Measurements from ENCODE around the gene ZNF618.

Gene ZNF618

DNA sequence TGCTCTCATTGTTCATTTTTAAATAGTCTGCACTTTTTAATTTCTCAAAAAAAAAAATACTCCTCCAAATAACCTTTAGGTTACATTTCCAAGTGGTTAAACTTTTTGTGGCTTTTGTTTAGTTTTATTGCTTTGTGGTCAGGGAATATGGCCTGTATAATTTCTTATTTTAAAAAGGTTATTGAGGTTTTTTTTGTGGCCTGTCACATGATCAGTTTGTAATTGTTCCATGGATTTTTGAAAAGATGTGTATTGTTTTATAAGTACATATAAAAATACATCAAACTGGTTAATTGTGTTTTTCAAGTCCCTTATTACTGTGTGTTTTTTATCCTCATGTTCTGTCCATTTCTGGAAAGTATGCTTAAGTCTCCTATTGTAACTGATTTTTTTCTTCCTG is 64.0 kb downstream of the ZNF618 start:
- Histone ChIP-seq H3K9me3 (no peaks in the 10 kb centered on the region), H3K4me1 (peaks cover 0 to 21% (median 0%) of the 10 kb centered on the region in 4 donors), H3K27ac (no peak overlapping the region), H3K36me3 (no peaks in the 10 kb centered on the region), H3K4me3 (no peak overlapping the region), H3K27me3 (no peaks in the 10 kb centered on the region)
- TF ChIP-seq, protein P1, sequence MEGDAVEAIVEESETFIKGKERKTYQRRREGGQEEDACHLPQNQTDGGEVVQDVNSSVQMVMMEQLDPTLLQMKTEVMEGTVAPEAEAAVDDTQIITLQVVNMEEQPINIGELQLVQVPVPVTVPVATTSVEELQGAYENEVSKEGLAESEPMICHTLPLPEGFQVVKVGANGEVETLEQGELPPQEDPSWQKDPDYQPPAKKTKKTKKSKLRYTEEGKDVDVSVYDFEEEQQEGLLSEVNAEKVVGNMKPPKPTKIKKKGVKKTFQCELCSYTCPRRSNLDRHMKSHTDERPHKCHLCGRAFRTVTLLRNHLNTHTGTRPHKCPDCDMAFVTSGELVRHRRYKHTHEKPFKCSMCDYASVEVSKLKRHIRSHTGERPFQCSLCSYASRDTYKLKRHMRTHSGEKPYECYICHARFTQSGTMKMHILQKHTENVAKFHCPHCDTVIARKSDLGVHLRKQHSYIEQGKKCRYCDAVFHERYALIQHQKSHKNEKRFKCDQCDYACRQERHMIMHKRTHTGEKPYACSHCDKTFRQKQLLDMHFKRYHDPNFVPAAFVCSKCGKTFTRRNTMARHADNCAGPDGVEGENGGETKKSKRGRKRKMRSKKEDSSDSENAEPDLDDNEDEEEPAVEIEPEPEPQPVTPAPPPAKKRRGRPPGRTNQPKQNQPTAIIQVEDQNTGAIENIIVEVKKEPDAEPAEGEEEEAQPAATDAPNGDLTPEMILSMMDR (IDR thresholded peaks at IDR 0.05) = no peak
- no peak for DNase-seq
- intact Hi-C loops (cut with DNase I; ENCODE audit: low total_unique reads) = no loop called here

DNA sequence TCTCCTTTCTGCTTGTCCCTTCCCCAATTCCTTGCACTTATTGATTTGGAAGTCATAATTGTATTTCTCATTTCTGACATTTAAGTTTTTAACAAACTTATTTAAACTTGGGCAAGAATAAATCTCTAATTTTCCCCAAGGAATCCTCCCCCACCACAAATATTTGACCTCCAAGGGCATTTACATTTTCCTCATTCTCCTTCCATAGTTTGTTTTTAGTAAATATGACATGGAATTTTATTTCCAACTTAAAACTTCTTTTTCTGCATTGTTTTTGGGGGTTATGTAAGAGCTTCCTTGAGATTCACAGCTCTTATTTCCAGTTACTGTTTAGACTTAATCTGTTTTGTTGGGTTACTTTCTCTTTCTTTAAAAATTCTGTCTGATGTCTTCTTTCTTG is 64.9 kb downstream of the ZNF618 start:
- Histone ChIP-seq H3K4me1 (peaks cover 0 to 21% (median 0%) of the 10 kb centered on the region in 4 donors), H3K4me3 (no peak overlapping the region), H3K27ac (no peak overlapping the region), H3K9me3 (no peaks in the 10 kb centered on the region), H3K27me3 (no peaks in the 10 kb centered on the region), H3K36me3 (no peaks in the 10 kb centered on the region)
- TF ChIP-seq, protein P1 (IDR thresholded peaks at IDR 0.05) = no peak
- intact Hi-C loops (cut with DNase I; ENCODE audit: low total_unique reads) = no loop called here
- DNase-seq = no peak

DNA sequence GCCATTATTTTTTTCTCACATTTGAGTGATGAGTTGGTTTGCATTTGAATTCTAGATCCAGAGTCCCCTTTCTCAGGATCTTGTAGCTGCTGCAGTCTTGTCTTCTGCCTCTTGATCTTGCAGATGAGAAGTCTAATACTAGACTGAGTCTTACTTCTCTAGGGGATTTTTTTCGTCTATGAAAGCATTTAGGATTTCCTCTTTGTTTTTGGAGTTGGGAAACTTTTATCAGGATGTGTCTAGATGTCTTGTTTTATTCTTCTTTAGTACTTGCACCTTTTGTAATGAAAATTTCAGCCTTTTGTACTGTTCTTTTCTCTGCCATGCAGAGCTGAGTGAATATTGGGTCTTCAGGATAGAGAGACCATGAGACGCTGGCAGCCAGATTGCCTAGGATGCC is 65.4 kb downstream of the ZNF618 start:
- Histone ChIP-seq H3K4me1 (peaks cover 0 to 21% (median 0%) of the 10 kb centered on the region in 4 donors), H3K27me3 (no peaks in the 10 kb centered on the region), H3K4me3 (no peak overlapping the region), H3K36me3 (no peaks in the 10 kb centered on the region), H3K9me3 (no peaks in the 10 kb centered on the region), H3K27ac (no peak overlapping the region)
- intact Hi-C loops (cut with DNase I; ENCODE audit: low total_unique reads) = no loop called here
- TF ChIP-seq, protein P1 (IDR thresholded peaks at IDR 0.05) = no peak
- DNase-seq = no peak

DNA sequence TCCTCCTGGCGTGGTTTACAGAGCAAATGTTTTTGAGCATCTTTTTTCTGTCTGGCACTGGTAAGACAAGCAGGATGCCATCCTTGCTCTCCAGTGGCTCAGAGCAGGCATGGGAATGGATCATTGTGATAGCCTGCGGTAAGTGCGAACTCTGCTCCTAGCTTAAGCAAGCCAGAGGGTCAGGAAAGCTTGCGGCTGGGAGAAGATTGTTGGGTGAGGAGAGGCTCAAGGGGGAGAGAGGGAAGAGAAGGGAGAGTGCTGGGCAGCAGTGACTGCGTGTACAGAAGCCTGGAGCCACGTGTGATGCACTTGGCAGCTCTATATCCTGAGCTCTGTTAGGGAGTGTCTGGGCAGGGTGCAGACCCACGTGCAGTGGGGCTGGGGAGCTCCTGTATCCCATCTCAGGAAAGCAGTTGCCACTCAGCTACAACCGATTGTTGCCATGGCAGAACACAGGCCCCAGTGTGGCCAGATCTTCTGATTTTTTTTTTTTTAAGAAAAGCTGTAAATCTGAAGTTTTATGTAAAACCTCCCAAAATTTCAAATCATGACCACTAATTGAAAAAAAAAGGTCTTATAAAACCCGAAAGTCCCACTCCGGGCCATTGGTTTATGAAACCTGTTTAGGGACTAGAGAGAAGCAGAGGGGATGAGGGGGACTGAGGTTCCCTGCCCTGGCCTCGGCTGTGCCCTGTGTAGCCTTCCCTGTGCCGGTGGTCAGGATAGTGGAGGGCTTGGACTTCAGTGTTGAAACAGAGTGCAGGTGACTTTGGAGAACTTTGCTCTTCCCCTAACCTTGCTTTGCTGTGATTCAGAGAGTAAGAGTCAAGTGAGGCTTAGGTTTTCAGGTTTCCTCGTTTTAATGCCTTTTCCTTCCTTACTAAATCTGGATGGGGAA is 67.3 kb downstream of the ZNF618 start:
- TF ChIP-seq, protein P1 (IDR thresholded peaks at IDR 0.05) = no peak
- no peaks in the 10 kb centered on the region for H3K36me3 ChIP-seq
- H3K27ac ChIP-seq = no peak overlapping the region
- no peak for DNase-seq
- peaks cover 0 to 21% (median 0%) of the 10 kb centered on the region in 4 donors for H3K4me1 ChIP-seq
- H3K27me3 ChIP-seq = no peaks in the 10 kb centered on the region
- H3K4me3 ChIP-seq = no peak overlapping the region
- intact Hi-C loops (cut with DNase I; ENCODE audit: low total_unique reads) = no loop called here
- no peaks in the 10 kb centered on the region for H3K9me3 ChIP-seq

DNA sequence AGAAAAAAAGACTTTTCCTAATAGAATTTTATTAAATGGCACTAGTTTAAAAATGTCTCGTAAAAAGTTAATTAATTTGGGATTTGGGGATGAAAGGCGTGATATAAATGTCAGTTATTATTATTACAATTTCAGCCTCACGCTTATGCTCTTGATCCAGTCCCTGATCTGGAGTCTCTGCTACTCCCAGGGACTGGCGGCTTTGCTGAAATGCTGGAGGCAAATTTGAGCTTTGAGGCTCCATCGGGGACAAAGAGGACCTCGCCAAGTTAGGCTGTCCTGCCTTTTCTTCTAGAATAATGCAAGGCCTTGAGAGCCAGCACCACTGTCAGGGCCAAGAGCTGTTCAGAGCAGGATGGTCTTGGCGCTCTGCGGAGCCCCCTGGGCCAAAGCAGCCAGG is 69.7 kb downstream of the ZNF618 start:
- Histone ChIP-seq H3K36me3 (no peaks in the 10 kb centered on the region), H3K4me1 (peaks cover 0 to 18% (median 3%) of the 10 kb centered on the region in 4 donors), H3K27me3 (no peaks in the 10 kb centered on the region), H3K9me3 (no peaks in the 10 kb centered on the region), H3K27ac (no peak overlapping the region), H3K4me3 (no peak overlapping the region)
- DNase-seq = no peak
- TF ChIP-seq, protein P1 (IDR thresholded peaks at IDR 0.05) = no peak
- intact Hi-C loops (cut with DNase I; ENCODE audit: low total_unique reads) = no loop called here

All from tibial artery (tissue), 4 donors.